Vagina (tissue), 2 donors: ENCODE measurements around the gene TTC38.

Experiments
- POLR2A ChIP-seq, 2 donors: fragments of 450-650 bp; IDR thresholded peaks; one replicate each; pipeline ENCODE4 v1.6.1; 2017; ENCODE audit warnings: antibody characterized with exemption in 2 of 2, mild to moderate bottlenecking in 2 of 2, moderate library complexity in 2 of 2
- POLR2AphosphoS5 ChIP-seq, 2 donors: sonication (generic); formaldehyde crosslinking; IDR thresholded peaks; one replicate each; pipeline ENCODE4 v1.9.0; 2017; ENCODE audit warnings: antibody characterized with exemption in 2 of 2, mild to moderate bottlenecking in 2 of 2, low read depth in 1 of 2; ENCODE audit not compliant: insufficient read depth in 1 of 2

- TF ChIP-seq POLR2A (IDR thresholded peaks at IDR 0.05) (no peak), POLR2AphosphoS5 (IDR thresholded peaks at IDR 0.05; ENCODE audit: insufficient read depth in 1 of 2, low read depth in 1 of 2) (no peak)
Observed at GRCh38 chr22:46317646-46318045, 49.8 kb downstream of the TTC38 start.
